GM11168 (cell line): ENCODE results near the gene POU2AF2.
"Not testable (repeated sequence)": the region's sequence is repeated elsewhere in the genome, so short reads cannot be mapped to it uniquely, and the experiment has no call there.

Experiments
- in situ Hi-C: fragments of 300-500 bp; cut with MboI; formaldehyde crosslinking; loops from one replicate; pipeline ENCODE4 v1.12.0; 2022; ENCODE audit warnings: low sequenced_read_pairs; ENCODE audit not compliant: unreplicated experiment

Gene POU2AF2

DNA sequence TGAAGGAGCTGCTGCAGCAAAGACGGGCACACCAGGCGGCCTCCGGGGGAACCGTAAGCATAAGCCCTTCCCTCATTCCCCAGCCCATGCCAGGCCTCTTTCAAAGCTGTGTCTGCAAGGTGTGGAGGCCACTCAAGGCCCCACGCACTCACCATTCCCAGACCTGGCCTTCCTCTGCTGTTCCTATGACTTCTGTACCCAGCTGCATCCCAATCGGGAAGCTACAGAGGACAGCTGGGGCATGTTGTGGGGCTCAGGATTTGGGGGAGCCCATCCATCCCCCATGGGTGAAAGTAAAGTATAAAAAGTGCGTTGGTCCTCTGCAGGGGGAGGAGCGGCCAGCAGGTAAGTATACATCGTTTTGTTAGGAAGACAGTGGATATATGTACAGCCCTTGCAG, 55.0 kb downstream of the POU2AF2 start:
- in situ Hi-C loops, result no loop called here

DNA sequence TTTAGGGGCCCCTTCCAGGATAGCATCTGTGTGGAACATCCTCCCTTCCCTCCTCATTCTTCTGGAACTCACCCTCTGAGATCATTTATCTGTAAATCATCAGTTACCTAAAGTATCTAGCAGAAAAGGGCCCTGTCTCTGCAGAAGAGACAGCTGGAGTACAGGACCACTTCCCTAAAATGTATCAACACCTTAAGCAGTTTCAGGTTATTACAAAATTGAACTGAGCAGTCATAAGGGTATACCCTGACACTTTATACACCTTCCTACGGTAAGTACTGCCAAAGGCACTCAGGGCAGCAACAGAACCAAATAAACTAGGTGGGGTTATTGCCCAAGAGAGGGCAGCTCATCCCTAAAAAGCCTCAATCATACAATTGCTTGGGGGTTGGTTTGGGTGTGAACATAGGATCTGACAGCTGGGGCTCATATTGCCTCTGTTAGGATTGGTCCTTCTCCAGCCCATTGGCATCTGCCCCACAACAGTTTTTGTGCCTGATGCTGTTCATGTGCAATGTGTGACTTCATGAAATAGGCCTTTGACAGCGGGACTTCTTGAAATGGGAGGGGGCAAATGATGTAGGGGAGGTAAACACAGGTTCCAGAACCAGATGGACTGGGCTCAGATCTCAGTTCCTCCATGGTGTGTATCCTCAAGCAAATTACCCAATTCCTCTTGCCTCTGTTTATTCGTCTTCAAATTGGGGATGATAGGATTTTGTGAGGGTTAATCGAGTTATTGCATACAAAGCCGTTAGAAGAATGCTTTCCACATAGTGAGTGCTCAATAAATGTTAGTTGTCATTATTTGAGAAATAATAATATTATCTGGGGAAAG, 55.7 kb downstream of the POU2AF2 start:
- in situ Hi-C loops, result no loop called here

- in situ Hi-C loops, result no loop called here
These were observed 56.3 kb downstream of the POU2AF2 start for GRCh38 chr11:111301842-111302118.

DNA sequence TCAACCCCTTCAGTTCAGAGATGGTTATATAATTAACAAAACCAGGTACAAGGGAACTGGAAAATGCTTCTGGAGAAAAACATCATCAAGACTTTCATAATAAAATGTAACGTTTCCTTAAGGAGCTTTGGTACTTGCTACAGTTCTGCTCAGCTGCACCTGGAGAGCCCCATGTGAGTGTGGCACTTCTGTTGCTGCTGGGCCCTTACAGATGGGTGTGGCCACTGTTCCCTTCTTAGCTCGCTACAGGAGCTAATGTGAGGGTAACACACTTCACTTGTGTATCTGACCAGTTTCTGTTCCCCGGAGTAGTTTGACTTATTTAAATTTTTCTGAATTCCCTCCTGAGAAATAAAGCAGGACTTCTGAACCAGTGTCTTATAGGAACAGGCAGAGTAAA, 56.8 kb downstream of the POU2AF2 start:
- in situ Hi-C loops, result no loop called here

DNA sequence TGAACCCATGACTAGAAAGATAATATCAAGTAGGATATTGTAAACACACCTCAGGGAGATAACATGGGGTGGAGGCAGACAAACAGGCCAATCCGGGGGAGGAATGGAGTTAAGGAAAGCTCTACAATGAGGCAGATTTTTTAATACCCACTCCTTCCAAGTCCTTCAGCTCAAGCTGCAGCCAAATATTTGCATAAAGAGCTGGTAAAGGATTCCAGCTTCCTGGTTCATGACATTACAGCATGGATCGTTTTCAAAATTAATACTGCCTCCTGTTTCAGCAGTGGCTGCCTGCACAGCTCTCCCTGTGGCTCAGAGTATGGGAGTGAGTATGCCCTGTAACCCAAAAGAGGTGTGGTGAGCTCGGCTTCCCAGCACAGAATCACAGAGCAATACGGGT, 57.9 kb downstream of the POU2AF2 start:
- in situ Hi-C loops, result no loop called here

DNA sequence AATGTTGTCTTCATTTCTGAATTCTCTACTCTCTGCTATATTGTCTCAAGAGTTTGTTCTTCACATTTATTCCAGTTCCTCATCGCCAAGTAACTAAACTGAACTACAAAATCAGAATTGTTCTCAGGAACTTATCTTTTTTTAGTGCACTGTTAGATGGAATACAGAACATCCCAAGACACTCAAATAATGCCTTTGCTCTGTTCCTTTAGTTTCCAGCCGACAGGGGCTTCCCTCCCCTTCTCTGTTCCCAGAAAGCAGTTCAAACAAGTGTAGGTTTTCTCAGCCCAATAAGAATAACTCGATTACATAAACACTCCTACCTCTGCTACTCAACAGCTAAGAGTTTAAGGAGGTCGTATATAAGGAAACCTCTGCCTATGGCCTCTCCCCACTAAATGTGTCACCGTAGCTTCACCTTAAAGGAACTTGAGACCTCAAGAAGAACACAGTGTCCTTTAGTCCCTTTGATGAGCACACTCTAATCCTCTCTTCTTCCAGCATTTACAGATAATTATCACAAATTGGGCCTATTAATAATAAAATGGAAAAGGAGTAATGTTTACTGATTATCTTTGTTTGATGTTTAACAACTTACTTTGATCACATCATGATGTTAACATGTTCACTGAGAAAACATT, 59.8 kb downstream of the POU2AF2 start:
- in situ Hi-C loops, result no loop called here

GRCh38 chr11:111305876-111306275, 60.4 kb downstream of the POU2AF2 start:
- in situ Hi-C loops, result no loop called here

- in situ Hi-C loops, result no loop called here
These were observed 60.8 kb downstream of the POU2AF2 start for GRCh38 chr11:111306321-111306720.

GRCh38 chr11:111307472-111308108, 62.1 kb downstream of the POU2AF2 start:
- in situ Hi-C loops, result no loop called here

DNA sequence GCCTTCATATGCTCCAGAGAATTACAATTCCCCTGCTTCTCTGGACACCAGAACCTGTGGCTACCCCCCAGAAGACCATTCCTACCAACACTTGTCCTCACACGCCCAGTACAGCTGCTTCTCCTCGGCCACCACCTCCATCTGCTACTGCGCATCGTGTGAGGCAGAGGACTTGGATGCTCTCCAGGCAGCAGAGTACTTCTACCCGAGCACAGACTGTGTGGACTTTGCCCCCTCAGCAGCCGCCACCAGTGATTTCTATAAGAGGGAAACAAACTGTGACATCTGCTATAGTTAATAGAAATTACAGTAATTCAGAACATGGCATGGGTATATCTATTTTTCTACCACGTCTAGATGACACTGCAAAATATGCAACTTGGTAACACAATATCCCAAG, 62.6 kb downstream of the POU2AF2 start:
- in situ Hi-C loops, result no loop called here

GRCh38 chr11:111309215-111309915, 63.8 kb downstream of the POU2AF2 start:
- in situ Hi-C loops, result no loop called here

GRCh38 chr11:111310088-111310487, 64.6 kb downstream of the POU2AF2 start:
- in situ Hi-C loops, result no loop called here

- in situ Hi-C loops, result no loop called here
These were observed 65.2 kb downstream of the POU2AF2 start for GRCh38 chr11:111310723-111311122.

DNA sequence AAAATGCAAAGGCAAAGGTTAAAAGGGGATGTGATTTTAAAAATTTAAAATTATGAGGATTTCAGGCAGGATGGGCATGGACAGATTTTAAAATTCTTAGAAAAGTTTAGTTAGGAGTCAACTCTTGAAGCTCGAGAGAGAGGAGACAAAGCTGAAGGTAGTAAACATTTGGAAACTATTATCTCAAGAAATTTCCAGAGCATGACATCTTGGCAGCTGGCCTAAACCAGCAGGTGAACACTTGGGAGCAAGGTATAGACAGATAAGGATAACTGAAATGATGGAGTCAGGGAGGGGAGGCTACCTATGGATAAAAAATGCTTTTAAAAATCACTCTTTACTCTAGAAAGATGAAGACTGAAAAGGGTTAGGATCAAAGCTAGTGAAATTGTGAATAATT, 66.6 kb downstream of the POU2AF2 start:
- in situ Hi-C loops, result no loop called here

GRCh38 chr11:111319296-111319695, 73.8 kb downstream of the POU2AF2 start:
- in situ Hi-C loops, result no loop called here

GRCh38 chr11:111320199-111320598, 74.7 kb downstream of the POU2AF2 start:
- in situ Hi-C loops, result not testable (repeated sequence)

DNA sequence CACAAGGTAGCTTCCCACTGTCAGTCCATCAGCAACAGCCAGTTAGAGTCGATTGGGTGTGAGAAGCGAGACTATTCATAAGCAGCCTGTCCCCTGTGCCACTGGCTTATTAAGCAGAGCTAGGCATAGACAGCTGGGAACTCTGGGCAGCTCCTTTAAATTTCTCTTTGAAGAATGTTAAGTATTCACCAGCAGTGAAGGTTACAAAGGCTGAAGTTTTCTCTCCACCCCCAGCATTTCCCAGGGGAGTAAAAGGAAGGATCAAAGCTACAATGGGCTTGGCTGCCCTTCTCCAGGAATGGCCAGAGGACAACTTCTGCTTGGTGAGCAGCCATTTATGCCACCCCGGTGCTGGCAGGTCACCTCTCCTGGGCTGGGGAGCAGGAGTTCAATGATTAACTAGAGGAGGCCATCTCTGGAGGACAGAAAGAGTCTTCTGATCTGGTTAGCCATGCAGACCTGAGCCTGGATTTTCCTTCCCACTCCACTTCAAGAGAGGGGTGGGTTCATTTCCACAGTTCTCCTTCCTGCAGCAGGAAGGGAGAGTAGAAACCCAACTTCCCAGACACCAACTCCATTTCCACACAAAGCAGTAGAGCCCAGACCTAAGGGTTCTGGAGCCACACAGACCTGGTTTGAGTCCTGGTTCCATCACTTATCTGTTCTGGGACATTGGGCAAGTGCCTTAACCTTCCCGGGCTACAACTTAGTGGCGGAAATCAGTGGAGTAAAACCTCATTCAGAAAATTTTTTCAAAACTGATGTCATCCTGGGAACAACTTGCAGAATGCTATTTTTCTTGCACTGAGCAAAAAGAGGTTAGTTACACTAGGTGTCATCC, 75.4 kb downstream of the POU2AF2 start:
- in situ Hi-C loops, result no loop called here

- in situ Hi-C loops, result no loop called here
These were observed 77.0 kb downstream of the POU2AF2 start for GRCh38 chr11:111322534-111322933.

DNA sequence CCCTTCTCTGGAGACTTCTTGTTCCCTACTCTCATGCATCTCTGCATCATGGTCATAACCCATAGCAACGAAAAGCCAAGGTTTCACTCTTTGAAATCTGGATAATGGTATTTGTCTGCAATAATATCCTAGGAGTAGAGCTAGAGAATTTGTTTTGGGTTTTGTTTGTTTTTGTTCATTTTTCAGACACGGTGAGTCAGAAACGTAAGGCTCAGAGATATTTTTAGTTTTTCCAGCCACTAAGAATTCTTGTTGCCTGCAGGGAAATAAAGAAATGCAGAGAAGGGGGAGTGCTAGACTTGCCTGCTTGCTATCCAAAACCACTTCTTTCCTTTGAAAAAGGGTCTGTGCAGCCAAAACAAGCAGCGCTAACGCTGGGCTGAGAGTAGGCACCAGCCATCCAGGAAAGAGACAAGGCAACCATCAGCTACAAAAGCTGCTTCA, 78.8 kb downstream of the POU2AF2 start:
- in situ Hi-C loops, result no loop called here

DNA sequence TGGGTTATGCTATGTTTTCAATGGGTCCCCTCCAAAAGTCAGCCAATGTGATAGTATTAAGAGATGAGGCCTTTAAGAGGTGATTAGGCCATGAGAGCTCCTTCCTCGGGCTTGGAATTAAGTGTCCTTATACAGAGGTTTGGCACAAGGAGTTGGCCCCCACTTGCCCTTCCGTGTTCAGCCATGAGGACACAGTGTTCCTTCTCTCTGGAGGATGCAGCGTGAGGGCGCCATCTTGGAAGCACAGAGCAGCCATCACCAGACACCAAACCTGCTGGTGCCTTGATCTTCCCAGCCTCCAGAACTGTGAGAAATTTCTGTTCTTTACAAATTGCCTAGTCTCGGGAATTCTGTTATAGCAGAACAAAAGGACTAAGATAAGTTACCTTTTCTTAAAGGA, 79.7 kb downstream of the POU2AF2 start:
- in situ Hi-C loops, result no loop called here
